Aorta (tissue), 5 donors: ENCODE results near the gene NBAS. TPM values are rescaled to one million over a fixed set of nuclear protein-coding genes. Genes with fewer than 3 reads are reported as not detected.

Experiments
- ATAC-seq: fragments of 200-7000 bp; cut with Tn5 transposase; one replicate; pipeline ENCODE4 v1.9.1; 2022; ENCODE audit warnings: moderate library complexity; ENCODE audit not compliant: low FRiP score
- DNase-seq, 2 donors: peaks; one replicate each; pipeline ENCODE4 v3.0.0-alpha.2; 2020
- H3K27ac ChIP-seq, 2 donors: one replicate each; pipeline ENCODE4 v1.5.1; 2013; ENCODE audit warnings: low read length in 2 of 2, mild to moderate bottlenecking in 2 of 2, moderate library complexity in 2 of 2, control low read depth in 1 of 2, inconsistent platforms in 1 of 2, low read depth in 1 of 2
- H3K27me3 ChIP-seq, 2 donors: one replicate each; pipeline ENCODE4 v1.6.1; 2013; ENCODE audit warnings: control low read depth in 1 of 2, low read length in 1 of 2, mild to moderate bottlenecking in 1 of 2, moderate library complexity in 1 of 2; ENCODE audit not compliant: insufficient read depth in 2 of 2, control insufficient read depth in 1 of 2
- H3K36me3 ChIP-seq, 2 donors: one replicate each; pipeline ENCODE4 v1.6.1; 2013; ENCODE audit warnings: control low read depth in 1 of 2, low read length in 1 of 2, mild to moderate bottlenecking in 1 of 2; ENCODE audit not compliant: insufficient read depth in 2 of 2, control insufficient read depth in 1 of 2
- H3K4me1 ChIP-seq, 2 donors: one replicate each; pipeline ENCODE4 v1.6.1; 2013; ENCODE audit warnings: low read length in 2 of 2, control low read depth in 1 of 2, mild to moderate bottlenecking in 1 of 2, moderate library complexity in 1 of 2; ENCODE audit not compliant: insufficient read depth in 2 of 2, control insufficient read depth in 1 of 2
- H3K4me3 ChIP-seq, 2 donors: one replicate each; pipeline ENCODE4 v1.5.1; 2013; ENCODE audit warnings: low read length in 2 of 2, control low read depth in 1 of 2, mild to moderate bottlenecking in 1 of 2
- H3K9me3 ChIP-seq: one replicate; pipeline ENCODE4 v1.6.1; 2013; ENCODE audit warnings: mild to moderate bottlenecking, low read length; ENCODE audit not compliant: control insufficient read depth
- WGBS, 2 donors: extraction: QIAGEN DNeasy Blood & Tissue Kit; methylation state at CpG; one replicate each; pipeline ENCODE4 v1.1.7; 2013; 5-methylcytosine and 5-hydroxymethylcytosine counted together
- intact Hi-C, 2 donors: fragments of 100-400 bp; cut with DNase I; formaldehyde crosslinking; loops; one replicate each; pipeline versions ENCODE4 v1.14.2 to v1.15.0; 2022
- polyA plus RNA-seq, 2 donors: library from polyadenylated mRNA; stranded (reverse); fragments of 200-250 nt; gene quantifications; one replicate each; pipeline ENCODE4 v1.2.3, GENCODE V29; 2013
- total RNA-seq, 2 donors: library from RNA; stranded (reverse); fragmentation: NEBNext Ultra II Directional; extraction: Animal tissue kit (Norgen Biotek cat#: 25700); gene quantifications; one replicate each; pipeline ENCODE4 v1.2.1, GENCODE V29; 2021
- donor health status: healthy with polysubstance abuse.
- donor health status: Bipolar disorder and iron deficiency.
- donor health status: DM: no; HTN: no; CAD: no.
- donor health status: DM: no; HTN: no; CAD: no.
- donor health status: DM: yes; HTN: yes; CAD: no.

The NBAS gene
- total and polyA plus RNA-seq, 4 donors: 7.4 to 46.0 (median 33.7) TPM

GRCh38 chr2:15485949-15486348 is 75.2 kb downstream of the NBAS start:
- no peak overlapping the region for H3K27ac ChIP-seq
- peaks cover 0 to 7% of the 10 kb centered on the region in 2 donors for H3K36me3 ChIP-seq
- ATAC-seq: no peak
- intact Hi-C loops: no loop called here
- DNase-seq: no peak
- no peak overlapping the region for H3K4me3 ChIP-seq
- H3K9me3 ChIP-seq: no peaks in the 10 kb centered on the region
- no peaks in the 10 kb centered on the region for H3K27me3 ChIP-seq
- H3K4me1 ChIP-seq: no peaks in the 10 kb centered on the region
- WGBS, 2 donors: 87 to 89% methylated on average over 5 of the region's 5 CpGs

- Histone ChIP-seq H3K27me3 (no peaks in the 10 kb centered on the region), H3K4me3 (no peak overlapping the region), H3K27ac (no peak overlapping the region), H3K36me3 (no peaks in the 10 kb centered on the region), H3K9me3 (no peaks in the 10 kb centered on the region), H3K4me1 (no peaks in the 10 kb centered on the region)
- intact Hi-C loops: no loop called here
- WGBS, 2 donors: 97 to 98% methylated on average over 3 of the region's 3 CpGs
- ATAC-seq (no peak), DNase-seq (no peak)
Observed at GRCh38 chr2:15481000-15481399, 80.1 kb downstream of the NBAS start.

GRCh38 chr2:15480552-15480951 is 80.6 kb downstream of the NBAS start:
- Histone ChIP-seq H3K4me3 (no peak overlapping the region), H3K27ac (no peak overlapping the region), H3K9me3 (no peaks in the 10 kb centered on the region), H3K4me1 (no peaks in the 10 kb centered on the region), H3K36me3 (no peaks in the 10 kb centered on the region), H3K27me3 (no peaks in the 10 kb centered on the region)
- no peak for ATAC-seq
- no peak for DNase-seq
- intact Hi-C loops: no loop called here

- H3K27ac ChIP-seq: no peak overlapping the region
- 94 to 95% methylated on average over 4 of the region's 4 CpGs for WGBS, 2 donors
- H3K4me3 ChIP-seq: no peak overlapping the region
- intact Hi-C loops: no loop called here
- H3K36me3 ChIP-seq: peaks cover 0 to 8% of the 10 kb centered on the region in 2 donors
- H3K4me1 ChIP-seq: no peaks in the 10 kb centered on the region
- ATAC-seq: no peak
- no peaks in the 10 kb centered on the region for H3K27me3 ChIP-seq
- DNase-seq: no peak
- no peaks in the 10 kb centered on the region for H3K9me3 ChIP-seq
Observed at GRCh38 chr2:15472876-15473275, 88.3 kb downstream of the NBAS start.

GRCh38 chr2:15472133-15472532 is 89.0 kb downstream of the NBAS start:
- no peak for ATAC-seq
- 87 to 92% methylated on average over 3 of the region's 3 CpGs for WGBS, 2 donors

GRCh38 chr2:15471606-15472005 is 89.5 kb downstream of the NBAS start:
- Histone ChIP-seq H3K27me3 (no peaks in the 10 kb centered on the region), H3K9me3 (no peaks in the 10 kb centered on the region), H3K4me3 (no peak overlapping the region), H3K27ac (no peak overlapping the region), H3K4me1 (no peaks in the 10 kb centered on the region), H3K36me3 (peaks cover 0 to 8% of the 10 kb centered on the region in 2 donors)
- no peak for ATAC-seq
- no peak for DNase-seq
- intact Hi-C loops: no loop called here
- WGBS, 2 donors: 94 to 95% methylated on average over 2 of the region's 2 CpGs

More at GRCh38 chr2:15472133-15472532, 89.0 kb downstream of the NBAS start:
- Histone ChIP-seq H3K4me1 (no peaks in the 10 kb centered on the region), H3K4me3 (no peak overlapping the region), H3K27me3 (no peaks in the 10 kb centered on the region), H3K9me3 (no peaks in the 10 kb centered on the region), H3K36me3 (peaks cover 0 to 8% of the 10 kb centered on the region in 2 donors), H3K27ac (no peak overlapping the region)
- intact Hi-C loops: no loop called here
- DNase-seq: no peak

- H3K9me3 ChIP-seq: no peaks in the 10 kb centered on the region
- peaks cover 0 to 6% of the 10 kb centered on the region in 2 donors for H3K36me3 ChIP-seq
- intact Hi-C loops: no loop called here
Observed at GRCh38 chr2:15460112-15460620, 101.0 kb downstream of the NBAS start.

GRCh38 chr2:15458277-15458676 is 102.9 kb downstream of the NBAS start:
- ATAC-seq (no peak), DNase-seq (no peak)
- H3K27me3 ChIP-seq: no peaks in the 10 kb centered on the region
- 98 to 100% methylated on average over 2 of the region's 2 CpGs for WGBS, 2 donors
- H3K36me3 ChIP-seq: peaks cover under 1 to 6% of the 10 kb centered on the region in 2 donors
- intact Hi-C loops: no loop called here
- no peak overlapping the region for H3K4me3 ChIP-seq
- H3K27ac ChIP-seq: no peak overlapping the region
- H3K4me1 ChIP-seq: no peaks in the 10 kb centered on the region
- H3K9me3 ChIP-seq: no peaks in the 10 kb centered on the region

More at GRCh38 chr2:15460112-15460620, 101.0 kb downstream of the NBAS start:
- 97 to 99% methylated on average over 1 of the region's 1 CpG for WGBS, 2 donors
- ATAC-seq (no peak), DNase-seq (no peak)
- Histone ChIP-seq H3K27ac (no peak overlapping the region), H3K27me3 (no peaks in the 10 kb centered on the region), H3K4me3 (no peak overlapping the region), H3K4me1 (no peaks in the 10 kb centered on the region)

GRCh38 chr2:15457868-15458267 is 103.3 kb downstream of the NBAS start:
- no peak for ATAC-seq
- WGBS, 2 donors: 83 to 86% methylated on average over 5 of the region's 5 CpGs
- intact Hi-C loops: no loop called here

More at GRCh38 chr2:15457868-15458267, 103.3 kb downstream of the NBAS start:
- H3K27ac ChIP-seq: no peak overlapping the region
- DNase-seq: no peak
- no peaks in the 10 kb centered on the region for H3K27me3 ChIP-seq
- peaks cover 3 to 4% of the 10 kb centered on the region in 2 donors for H3K36me3 ChIP-seq
- no peak overlapping the region for H3K4me3 ChIP-seq
- no peaks in the 10 kb centered on the region for H3K9me3 ChIP-seq
- H3K4me1 ChIP-seq: no peaks in the 10 kb centered on the region
